ENCODE measurements around the gene MTAP. TPM values are rescaled to one million over a fixed set of nuclear protein-coding genes. Genes with fewer than 3 reads are reported as not detected.

The MTAP gene
- total RNA-seq, 1 experiment from 2014 or later: 102 TPM

- Histone ChIP-seq H3K18ac (ENCODE audit: insufficient read length, low read depth, low read length) (no peak overlapping the region), H3K79me2 (ENCODE audit: insufficient read depth, low read length) (no peaks in the 10 kb centered on the region), H3K4me1 (ENCODE audit: insufficient read depth, low read length) (no peaks in the 10 kb centered on the region), H3K27me3 (ENCODE audit: insufficient read depth, low read length) (no peaks in the 10 kb centered on the region), H3T11ph (ENCODE audit: low read length) (no peak overlapping the region), H4K8ac (replicated peaks; ENCODE audit: insufficient read length, low read depth, low read length) (no peak overlapping the region), H2AFZ (ENCODE audit: low read length) (no peak overlapping the region), H3K14ac (ENCODE audit: insufficient read depth, low read length) (no peak overlapping the region), H3K9me3 (ENCODE audit: control insufficient read depth, low read depth, low read length) (no peaks in the 10 kb centered on the region), H3K9ac (ENCODE audit: extremely low read depth, insufficient read length, low read length) (no peak overlapping the region), H3K79me1 (ENCODE audit: insufficient read depth, low read depth, low read length, poor library complexity, severe bottlenecking) (no peaks in the 10 kb centered on the region), H3K56ac (ENCODE audit: insufficient read length, low read depth, low read length) (no peak overlapping the region), H2BK120ac (ENCODE audit: low read depth, low read length, poor library complexity, severe bottlenecking) (no peak overlapping the region), H4K5ac (ENCODE audit: insufficient read length, low read depth, low read length) (no peak overlapping the region), H3K4me2 (ENCODE audit: insufficient read depth, insufficient read length, low read length) (no peak overlapping the region), H4K91ac (ENCODE audit: insufficient read length, low read depth, low read length) (no peak overlapping the region), H4K20me1 (ENCODE audit: control insufficient read depth, insufficient read depth, insufficient read length) (no peaks in the 10 kb centered on the region), H2BK15ac (ENCODE audit: low read depth, low read length) (no peak overlapping the region), H3K27ac (ENCODE audit: insufficient read length, low read depth, low read length) (no peak overlapping the region), H2BK12ac (ENCODE audit: insufficient read length, low read depth, low read length) (no peak overlapping the region), H2BK5ac (ENCODE audit: insufficient read length, low read length) (no peak overlapping the region), H3K23ac (ENCODE audit: insufficient read length, low read depth, low read length) (no peak overlapping the region), H3K23me2 (ENCODE audit: insufficient read length, low read depth, low read length, poor library complexity, severe bottlenecking) (no peaks in the 10 kb centered on the region), H2BK20ac (ENCODE audit: low read depth, low read length, poor library complexity, severe bottlenecking) (no peak overlapping the region), H2AK5ac (ENCODE audit: insufficient read length, low read length) (no peak overlapping the region), H3K4ac (ENCODE audit: low read depth, low read length) (no peak overlapping the region)
- H3K27me3 Mint-ChIP-seq (ENCODE audit: low read depth): peaks cover 3% of the 10 kb centered on the region
- no peak for TF ChIP-seq CTCF (conservative IDR thresholded peaks at IDR 0.05)
- H3K36me3 Mint-ChIP-seq (ENCODE audit: insufficient read depth in 1 of 3, low read depth in 3 of 3): peaks cover 0 to 4% (median 0%) of the 10 kb centered on the region in 3 experiments; a peak in 2 of 7 replicates
- WGBS (ENCODE audit: extremely low coverage, insufficient read length, low lambda C conversion rate): no CpG with 5 or more reads among the region's 2 CpGs
- H3K4me3 Mint-ChIP-seq: no peak overlapping the region
- H3K4me1 Mint-ChIP-seq: no peaks in the 10 kb centered on the region
- no peak for DNase-seq
- peaks cover 0 to 3% of the 10 kb centered on the region in 2 experiments; a peak in 2 of 5 replicates for H3K9me3 Mint-ChIP-seq
- no peak overlapping the region for H3K27ac Mint-ChIP-seq
Measured at GRCh38 chr9:21945606-21946005, 143.2 kb downstream of the MTAP start.

All from H9 (cell line).